Stimulated activated CD8-positive, alpha-beta memory T cell treated with anti-CD3 and anti-CD28 coated beads, Interleukin-4, amount 100 ng/mL, for 1 hour (primary cell): ENCODE results near the gene PDIA5.

Experiments
- DNase-seq, 2 donors: peaks; one replicate each; pipeline ENCODE4 v3.0.0-alpha.2; 2020; ENCODE audit warnings: low read depth in 2 of 2, low spot score in 1 of 2

Gene PDIA5

DNA sequence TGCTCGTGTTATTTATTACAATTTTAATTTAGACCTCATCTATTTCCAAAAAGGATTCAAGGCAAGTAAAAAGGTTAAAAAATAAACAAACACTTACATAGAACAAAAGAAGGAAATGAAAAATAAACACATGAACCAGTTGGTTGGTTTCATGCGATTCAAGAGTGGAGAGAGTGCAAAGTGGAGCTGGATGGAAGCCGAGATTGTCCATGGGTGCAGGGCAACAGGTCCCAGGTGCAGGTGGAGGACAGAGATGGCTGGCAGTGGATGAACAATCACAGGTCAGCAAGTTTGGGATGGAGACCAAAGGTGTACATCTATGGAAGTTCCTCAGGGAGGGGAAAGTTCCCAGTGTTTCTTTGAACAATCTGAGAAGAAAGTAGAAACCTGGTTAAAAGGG is 27.6 kb upstream of the PDIA5 start:
- no peak for DNase-seq

- DNase-seq, result no peak
Measured at GRCh38 chr3:123042413-123042812, 24.4 kb upstream of the PDIA5 start.

GRCh38 chr3:123044981-123045763 is 21.7 kb upstream of the PDIA5 start:
- no peak for DNase-seq

GRCh38 chr3:123046262-123047061 is 20.4 kb upstream of the PDIA5 start:
- no peak for DNase-seq

DNA sequence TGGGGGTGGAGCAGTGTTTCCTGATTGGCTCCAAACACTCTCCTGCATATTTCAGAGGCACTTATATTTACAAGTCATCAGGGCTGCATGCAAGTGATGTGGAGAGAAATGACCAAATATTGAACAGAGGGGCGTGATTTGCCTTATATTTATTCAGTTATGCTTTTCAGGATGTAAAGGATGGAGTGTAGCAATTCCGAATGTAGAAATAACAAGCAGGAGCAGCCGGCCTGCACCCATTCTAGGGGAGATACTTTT is 19.8 kb upstream of the PDIA5 start:
- no peak for DNase-seq

DNA sequence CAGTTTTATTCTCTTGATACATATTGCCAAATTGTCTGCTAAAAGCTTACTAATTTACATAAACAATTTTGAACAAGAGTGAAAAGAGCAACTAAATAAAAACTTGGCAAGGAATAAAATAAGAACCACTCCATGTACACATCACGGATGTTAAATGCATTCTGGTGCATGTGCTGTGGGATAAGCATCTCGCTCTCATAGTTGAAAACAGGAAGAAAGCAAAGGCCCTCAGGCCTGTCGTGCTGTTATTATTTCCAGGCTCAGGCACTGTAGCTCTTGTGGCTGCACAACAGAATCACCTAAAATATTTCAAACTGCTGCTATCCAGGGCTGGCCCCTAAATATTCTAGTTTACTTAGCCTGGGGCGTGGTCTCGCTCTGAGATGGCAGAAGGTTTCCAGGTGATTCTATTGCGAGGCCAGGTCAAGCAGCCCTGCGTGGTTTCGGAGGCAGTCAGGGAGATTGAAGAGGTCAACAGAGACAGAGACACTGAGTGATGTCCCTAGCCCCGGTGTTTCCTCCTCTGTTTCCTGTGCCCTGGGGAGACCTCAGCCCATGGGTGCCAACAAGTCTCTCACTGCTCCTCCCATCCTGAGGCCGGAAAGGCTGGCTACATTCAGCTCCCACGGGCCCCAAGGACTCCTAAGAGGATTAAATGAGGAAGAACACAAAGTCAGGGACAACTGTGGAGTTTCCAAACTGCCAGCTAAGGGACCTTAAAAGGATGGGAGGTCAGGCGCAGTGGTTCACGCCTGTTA is 18.2 kb upstream of the PDIA5 start:
- no peak for DNase-seq

DNA sequence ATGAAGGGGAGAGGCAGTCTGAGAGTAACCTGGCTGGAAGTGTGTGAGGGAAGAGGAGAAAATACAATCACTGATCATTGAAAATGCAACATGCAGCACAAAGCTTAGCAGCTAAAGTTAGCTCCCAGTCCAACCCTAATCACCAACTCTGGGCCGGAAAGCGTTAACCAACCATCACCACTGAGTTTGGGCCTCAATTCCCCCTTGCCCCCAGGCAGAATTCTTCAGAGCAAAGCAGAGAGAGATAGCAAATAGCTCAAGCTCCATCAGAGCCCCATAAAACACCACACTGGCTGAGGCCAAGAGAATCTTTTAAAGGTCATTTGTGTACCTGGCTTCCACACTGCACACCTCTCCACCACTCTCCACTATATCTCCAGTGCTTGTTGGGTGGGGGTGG is 16.2 kb upstream of the PDIA5 start:
- DNase-seq, result no peak

- DNase-seq, result no peak
Measured at GRCh38 chr3:123053107-123053506, 13.7 kb upstream of the PDIA5 start.

- DNase-seq, result no peak
Measured at GRCh38 chr3:123054109-123054778, 12.6 kb upstream of the PDIA5 start.

GRCh38 chr3:123054931-123055330 is 11.9 kb upstream of the PDIA5 start:
- DNase-seq, result no peak

- no peak for DNase-seq
Measured at GRCh38 chr3:123055352-123055751, 11.5 kb upstream of the PDIA5 start.

DNA sequence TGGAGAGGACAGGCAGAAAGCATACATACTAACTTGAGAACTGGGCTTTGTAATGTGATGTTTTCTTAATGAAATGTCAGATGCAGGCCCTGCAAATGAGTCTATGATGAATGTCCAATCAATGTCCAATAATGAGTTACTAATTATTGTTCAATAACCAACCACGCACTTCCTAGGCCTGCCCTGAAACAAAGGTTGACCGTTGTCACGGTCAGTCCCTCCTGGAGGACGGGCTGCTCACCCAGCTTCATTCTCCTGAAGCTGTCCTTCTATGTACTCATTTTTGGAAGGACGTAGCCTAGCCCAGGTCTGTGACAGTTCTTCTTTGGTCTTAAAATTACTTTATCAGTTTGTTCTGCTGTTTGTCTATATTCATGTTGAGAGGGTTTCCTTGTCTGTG is 8.3 kb upstream of the PDIA5 start:
- DNase-seq, result no peak

DNA sequence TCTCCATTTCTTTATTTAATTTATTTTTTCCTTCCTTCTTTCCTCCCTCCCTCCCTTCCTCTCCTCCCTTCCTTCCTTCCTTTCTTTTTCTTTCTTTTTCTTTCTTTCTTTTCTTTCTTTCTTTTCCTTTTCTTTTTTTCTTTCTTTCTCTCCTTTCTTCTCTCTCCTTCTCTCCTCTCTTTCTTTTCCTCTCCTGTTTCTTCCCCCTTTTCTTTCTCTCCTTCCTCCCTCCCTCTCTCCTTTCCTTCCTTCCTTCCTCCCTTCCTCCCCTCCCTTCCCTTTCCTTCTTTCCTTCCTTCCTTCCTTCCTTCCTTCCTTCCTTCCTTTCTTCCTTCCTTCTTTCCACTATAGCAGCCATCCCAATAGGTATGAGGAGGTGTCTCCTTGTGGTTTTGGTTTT is 6.8 kb upstream of the PDIA5 start:
- DNase-seq, result no peak

DNA sequence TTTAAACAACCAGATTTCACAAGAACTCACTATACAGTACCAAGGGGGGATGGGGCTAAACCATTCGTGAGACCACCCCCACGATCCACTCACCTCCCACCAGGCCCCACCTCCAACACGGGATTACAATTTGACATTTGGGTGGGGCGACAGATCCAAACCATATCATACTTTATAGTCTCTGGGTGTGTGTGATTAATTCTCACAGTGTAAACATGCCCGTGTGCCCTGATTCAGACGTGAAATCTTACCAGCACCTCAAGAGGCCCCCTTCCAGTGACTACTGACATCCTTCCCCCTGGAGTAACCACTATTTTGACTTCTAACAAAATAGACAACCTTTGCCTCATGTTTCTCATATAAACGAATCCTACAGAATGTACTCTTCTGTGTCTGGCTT is 5.0 kb upstream of the PDIA5 start:
- DNase-seq, result no peak

- no peak for DNase-seq
Measured at GRCh38 chr3:123063034-123063433, 3.8 kb upstream of the PDIA5 start.

- DNase-seq, result no peak
Measured at GRCh38 chr3:123064506-123064905, 2.3 kb upstream of the PDIA5 start.

DNA sequence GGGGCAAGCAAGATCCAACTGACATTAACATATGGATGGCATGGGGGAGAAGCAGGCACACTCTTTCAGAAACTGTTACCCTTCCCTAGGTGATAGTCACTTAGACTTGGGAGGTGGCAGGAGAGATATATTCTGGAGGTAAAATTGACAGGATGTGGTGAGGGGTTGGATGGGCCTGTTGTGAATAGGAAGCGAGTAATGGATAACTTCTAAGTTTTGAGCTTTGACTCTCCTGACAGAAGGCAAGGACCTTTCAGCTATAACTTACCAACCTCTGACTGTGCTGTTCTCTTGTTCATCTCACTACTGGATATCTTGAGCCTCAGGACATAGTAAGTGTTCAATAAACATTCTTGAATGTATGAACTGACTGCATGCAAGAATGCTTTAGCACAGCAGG is 1.9 kb upstream of the PDIA5 start:
- DNase-seq, result no peak

DNA sequence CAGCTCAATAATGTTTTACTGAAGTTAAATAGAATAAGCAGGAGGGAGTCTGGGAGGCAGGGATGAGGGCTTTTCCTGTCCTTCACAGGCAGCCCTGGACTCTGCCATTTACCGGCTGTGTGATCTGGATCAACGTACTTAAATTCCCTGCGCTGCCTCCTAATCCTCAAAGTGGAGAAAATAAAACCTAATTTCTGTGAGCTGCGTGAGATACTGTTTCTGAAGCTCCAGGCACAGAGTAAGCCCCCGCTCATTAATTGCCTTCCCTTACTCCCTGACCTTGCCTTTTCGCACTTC is 278 bp upstream of the PDIA5 start:
- no peak for DNase-seq

GRCh38 chr3:123067689-123068600 is 1.1 kb downstream of the PDIA5 start:
- DNase-seq, result no peak

DNA sequence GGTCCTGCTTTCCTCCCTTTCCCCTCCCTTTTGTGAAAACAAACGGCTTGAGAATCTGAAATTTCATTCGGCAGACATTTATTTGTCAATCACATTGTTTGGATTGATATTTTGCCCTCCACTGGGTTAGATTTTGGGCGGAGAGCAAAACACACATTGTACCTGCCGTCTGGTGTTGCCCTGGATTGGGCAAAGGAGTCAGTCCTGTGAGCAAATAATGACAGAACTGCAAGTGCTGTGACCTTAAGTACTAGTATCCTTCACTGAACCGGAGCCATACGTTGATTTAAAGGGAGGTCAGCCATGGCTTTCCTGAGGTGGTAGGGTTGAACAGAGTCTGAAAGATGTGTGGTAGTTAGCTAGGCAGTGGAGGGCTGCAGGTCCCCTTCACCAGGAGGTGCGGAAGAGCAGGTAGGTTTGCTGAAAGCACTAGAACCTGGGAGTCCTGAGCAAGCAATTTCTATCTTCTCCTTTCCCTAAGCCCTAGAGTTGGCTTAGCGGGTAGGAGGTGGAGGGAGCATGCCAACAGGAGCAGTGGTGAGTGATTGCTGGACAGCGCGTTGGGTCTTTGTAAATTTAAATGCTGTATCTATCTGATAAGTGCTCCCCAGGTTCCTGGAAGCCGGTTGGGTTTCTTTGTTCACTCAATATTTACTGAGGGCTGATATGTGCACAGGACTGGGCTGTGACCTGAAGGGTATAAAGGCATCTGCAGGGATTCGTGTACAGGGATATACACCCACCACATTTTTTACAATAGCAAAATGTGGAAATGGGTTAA is 2.0 kb downstream of the PDIA5 start:
- no peak for DNase-seq
